OCI-LY7 (cell line): Measurements from ENCODE around the gene SLC25A42.
"Not testable (repeated sequence)": the region's sequence is repeated elsewhere in the genome, so short reads cannot be mapped to it uniquely, and the experiment has no call there.

ENCODE experiments used
- CTCF ChIP-seq: fragments of 200-600 bp; sonication (generic); conservative IDR thresholded peaks from 2 replicates; pipeline ENCODE4 v1.5.1; 2014; ENCODE audit warnings: mild to moderate bottlenecking, antibody characterized with exemption, low read length, moderate library complexity, mixed read lengths
- EZH2phosphoT487 ChIP-seq: fragments of 200-600 bp; sonication (generic); IDR thresholded peaks from 2 replicates; pipeline ENCODE4 v1.6.1; 2018; ENCODE audit warnings: low read depth, borderline replicate concordance, mild to moderate bottlenecking, mixed run types, antibody characterized with exemption, low read length, moderate library complexity, mixed read lengths

GRCh38 chr19:19106938-19107337, 43.1 kb downstream of the SLC25A42 start:
- TF ChIP-seq CTCF, EZH2phosphoT487: not testable (repeated sequence)
